NCI-H187 (cell line): ENCODE results near the gene CBX6.
"Not testable (repeated sequence)": the region's sequence is repeated elsewhere in the genome, so short reads cannot be mapped to it uniquely, and the experiment has no call there.

ENCODE experiments used
- DNase-seq, 2 experiments: peaks; one replicate each; lab custom pipeline; 2025; lab: John Stamatoyannopoulos, UW

The CBX6 gene

DNA sequence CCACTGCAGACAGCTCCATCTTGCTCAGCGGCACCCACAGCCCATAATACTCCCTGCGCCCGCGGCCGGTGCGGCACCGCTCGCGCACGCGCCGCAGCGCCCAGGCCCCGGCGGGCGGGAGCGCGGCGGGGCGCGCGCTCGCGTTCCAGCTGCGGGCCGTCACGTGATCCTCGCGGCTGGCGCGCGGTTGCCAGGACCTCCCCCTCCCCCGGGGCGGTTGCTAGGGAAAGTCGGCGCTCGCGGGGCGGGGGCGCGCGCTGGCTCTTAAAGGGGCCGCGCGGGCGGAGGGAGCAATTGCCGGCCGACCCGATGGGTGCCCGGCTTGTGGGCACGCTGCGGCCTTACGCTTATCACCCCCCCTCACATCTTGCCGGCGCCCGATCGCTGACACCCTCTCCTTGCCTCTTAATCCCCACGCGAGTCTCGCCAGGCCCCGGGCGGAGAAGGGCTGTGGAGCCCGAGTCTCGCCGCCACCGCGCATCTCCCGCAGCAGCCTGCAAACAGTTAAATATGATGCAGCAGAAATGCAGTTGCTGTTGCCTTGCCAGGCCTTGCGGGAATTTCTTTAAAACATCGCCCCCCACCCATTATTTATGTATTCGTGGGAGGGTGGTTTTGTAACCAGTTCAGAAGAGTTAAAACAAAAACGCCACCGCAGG, at the start of gene CBX6:
CBX6 (minus strand) TSS at position 45 of the 659 bp plus-strand sequence; CDS start at position 19, 26 bp downstream.
- DNase-seq, result peak; percentile 71 to 81

DNA sequence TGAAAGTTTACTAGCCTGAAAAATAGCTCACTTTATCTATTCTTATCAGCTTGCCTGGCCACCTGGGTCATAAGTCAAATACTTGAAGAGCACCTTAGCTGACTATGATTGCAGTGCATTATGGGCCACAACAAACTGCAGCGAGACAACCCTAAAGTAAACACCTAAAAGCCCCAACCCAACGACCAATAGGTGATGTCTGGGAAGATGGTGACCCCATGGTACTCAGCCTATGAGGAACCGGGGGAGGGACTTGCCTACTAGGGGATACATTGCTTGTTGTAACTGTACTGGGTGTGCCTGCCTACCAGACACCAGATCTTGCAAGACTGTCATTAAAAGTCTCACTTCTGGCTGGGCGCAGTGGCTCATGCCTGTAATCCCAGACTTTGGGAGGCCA, 49.8 kb upstream of the CBX6 start:
- no peak for DNase-seq

DNA sequence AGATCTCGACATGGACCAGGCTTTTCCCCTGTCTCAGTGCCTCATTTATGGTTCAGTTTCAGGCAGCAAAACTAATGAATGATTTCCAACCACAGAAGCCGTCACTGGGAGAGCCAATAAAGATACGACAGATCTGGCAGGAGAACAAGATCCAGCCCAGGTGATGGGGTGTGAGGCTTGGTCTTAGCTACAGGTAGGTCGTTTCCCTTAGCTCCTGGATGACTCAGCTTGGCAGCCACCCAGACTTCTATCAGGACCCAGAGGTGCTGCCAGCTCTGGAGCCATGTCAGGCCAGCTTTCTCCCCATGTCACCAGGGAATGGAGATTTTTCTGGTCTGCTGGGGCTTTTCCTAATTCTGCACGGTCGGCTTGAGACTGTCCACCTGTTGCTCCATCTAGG, 49.1 kb upstream of the CBX6 start:
- no peak for DNase-seq

DNA sequence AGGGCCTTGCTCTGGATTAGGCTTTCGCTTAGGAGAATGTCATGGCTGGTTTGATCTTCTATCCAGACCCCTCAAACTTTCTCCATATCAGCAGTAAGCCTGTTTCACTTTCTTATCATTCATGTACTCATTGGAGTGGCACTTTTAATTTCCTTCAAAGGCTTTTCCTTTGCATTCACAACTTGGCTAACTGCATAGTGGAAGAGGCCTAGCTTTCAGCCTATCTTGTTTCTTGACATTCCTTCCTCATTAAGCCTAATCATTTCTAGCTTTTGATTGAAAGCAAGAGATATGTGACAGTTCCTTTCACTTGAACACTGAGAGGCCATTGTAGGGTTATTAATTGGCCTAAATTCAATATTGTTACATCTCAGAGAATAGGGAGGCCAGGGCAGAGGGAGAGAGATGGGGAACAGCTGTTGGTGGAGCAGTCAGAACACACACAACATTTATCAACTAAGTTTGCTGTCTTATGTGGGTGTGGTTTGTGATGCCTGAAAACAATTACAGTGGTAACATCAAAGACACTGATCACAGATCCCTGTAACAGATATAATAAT, 47.7 kb upstream of the CBX6 start:
- DNase-seq, result no peak

DNA sequence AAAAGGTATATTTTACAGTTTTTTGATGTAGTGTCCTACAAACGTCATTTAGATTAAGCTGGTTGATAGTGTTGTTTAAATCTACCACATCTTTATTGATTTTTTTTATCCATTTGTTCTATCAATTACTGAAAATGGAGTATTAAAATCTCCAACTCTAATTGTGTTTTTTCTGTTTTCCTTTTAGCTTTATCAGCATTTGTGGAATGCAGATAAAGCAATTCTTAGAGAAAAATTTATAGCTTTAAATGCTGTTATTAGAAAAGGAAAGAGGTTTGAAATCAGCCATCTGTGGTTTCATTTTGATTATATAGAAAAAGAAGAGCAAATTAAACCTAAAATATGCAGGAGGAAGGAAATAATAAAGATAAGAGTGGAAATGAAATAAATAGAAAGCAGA, 39.4 kb upstream of the CBX6 start:
- no peak for DNase-seq

DNA sequence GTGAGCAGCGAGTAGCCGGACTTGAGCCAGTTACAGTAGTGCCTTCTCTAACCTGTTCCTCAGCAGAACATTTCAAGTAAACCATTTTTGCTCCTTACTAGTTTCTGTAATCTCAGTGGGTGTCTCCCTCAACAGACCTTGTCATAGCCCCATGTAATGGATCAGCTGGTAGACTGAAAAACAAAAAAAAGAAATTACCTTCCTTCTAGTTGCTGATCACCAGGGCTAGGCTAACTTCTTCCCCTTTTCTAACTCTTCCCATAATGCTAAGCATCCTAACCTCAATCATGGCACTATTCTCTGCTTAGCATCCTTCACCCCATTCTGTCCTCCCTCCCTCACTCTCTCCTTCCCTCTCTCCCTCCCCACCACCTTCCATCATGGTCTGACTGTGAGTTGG, 35.8 kb upstream of the CBX6 start:
- DNase-seq, result no peak

DNA sequence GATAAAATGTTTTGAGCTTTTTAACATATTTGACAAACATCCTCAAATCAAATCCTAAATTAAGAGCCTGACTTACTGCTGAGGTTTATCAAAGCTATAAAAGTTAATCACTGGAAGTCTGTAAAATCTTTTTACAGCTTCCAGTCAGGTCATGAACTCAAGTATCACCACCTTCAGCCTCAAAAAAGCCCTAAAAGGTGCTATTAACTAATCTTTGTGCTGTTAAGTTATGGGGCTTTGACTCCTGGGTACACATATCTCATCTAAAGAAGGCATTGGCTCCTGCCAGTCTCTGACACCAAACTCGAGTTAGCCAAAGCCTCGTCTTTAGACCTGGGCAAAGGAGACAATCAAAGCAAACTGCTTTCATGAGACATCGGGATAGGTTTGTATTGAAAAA, 34.0 kb upstream of the CBX6 start:
- no peak for DNase-seq

DNA sequence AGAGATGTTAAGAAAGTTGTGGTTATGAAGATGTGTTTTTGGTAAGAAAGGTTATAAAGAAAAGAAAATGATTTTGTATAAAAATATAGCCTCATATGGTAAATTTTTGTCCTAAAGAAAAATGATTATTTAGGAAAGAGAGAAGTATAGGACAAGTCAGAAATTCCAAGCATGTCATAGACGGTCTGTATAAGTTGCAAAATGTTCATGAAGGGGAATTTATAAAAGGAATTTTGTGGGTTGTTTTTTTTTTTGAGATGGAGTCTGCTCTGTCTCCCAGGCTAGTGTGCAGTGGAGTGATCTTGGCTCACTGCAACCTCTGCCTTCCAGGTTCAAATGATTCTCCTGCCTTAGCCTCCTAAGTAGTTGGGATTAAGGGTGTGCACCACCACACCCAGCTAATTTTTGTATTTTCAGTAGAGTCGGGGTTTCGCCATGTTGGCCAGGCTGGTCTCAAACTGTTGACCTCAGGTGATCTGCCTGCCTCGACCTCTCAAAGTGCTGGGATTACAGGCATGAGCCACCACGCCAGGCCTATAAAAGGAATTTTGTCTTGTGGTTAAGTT, 32.1 kb upstream of the CBX6 start:
- not testable (repeated sequence) for DNase-seq

DNA sequence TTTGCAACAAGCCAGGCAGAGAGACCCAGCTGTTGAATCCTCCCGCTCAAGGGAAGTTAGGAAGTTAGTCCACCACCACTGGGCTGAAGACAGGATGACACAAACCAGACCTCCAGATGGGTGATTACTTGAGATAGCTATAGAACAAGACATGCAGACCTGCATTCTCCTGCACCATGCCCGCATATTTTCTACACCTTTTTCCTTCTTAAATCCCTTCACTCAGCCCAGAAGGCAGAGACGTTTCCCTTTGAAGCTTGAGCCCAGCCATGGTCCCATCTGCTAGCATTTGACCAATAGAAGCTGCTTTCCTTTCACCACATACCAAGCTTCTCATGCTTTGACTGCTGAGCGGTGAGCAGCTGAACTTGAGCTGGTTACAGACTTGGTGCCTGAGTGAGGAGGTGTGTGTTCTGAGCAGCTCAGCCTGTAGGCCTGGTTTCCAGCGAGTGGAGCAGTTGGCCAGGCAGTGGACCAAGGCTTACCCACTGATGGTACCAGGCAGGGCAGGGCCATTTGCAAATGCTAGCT, 29.2 kb upstream of the CBX6 start:
- DNase-seq, result no peak

DNA sequence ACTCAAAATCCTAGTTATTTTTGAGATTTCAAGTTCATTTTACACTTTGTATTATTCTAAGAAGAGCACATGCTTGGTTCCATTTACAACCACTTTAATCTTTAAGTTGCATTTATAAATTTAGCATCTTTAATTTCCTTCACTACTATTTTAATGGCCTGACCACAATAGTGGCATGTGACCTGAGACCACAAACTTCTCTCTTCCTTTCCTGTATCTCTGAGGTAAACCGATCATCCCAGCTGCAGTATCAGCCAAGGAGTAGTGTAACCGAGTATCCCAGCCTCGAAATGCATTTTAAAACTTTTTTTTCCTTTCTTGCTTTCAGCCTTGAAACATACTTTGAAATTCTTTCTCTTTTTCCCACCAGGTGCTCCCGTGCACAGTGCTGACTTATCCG, 28.7 kb upstream of the CBX6 start:
- no peak for DNase-seq

DNA sequence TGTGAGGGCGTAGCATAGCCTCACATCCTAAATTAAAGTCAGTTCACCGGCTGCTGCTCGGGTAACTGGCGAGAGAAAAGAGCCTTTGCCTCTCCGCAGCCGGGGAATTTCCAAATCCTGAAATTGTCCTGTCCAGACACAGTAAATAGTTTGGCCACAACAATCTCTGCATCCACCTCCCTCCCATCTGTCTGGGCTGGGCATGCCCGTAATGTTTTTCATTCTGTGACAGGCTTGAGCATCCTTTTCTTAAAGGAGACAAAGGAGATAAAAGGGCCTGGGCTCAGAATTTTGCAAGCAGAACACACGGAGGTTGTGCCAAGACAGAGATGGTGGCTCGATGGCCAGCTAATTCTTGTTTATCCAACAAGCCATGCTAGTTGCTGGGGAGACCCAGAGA, 19.2 kb upstream of the CBX6 start:
- no peak for DNase-seq

DNA sequence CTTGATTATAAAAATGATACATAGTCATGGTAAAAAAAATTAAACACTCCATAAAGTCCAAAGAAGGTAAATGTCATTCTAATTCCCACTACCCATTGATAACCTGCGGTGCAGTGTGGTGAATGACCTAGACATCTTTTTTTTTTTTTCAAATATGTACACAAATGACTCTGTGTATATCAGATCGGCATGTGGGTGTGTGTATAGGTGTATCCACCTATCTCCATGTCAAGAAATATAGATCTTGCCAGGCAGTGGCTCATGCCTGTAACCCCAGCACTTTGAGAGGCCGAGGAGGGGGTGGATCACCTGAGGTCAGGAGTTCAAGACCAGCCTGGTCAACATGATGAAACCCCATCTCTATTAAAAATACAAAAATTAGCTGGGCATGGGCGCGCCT, 18.4 kb upstream of the CBX6 start:
- DNase-seq, result no peak

DNA sequence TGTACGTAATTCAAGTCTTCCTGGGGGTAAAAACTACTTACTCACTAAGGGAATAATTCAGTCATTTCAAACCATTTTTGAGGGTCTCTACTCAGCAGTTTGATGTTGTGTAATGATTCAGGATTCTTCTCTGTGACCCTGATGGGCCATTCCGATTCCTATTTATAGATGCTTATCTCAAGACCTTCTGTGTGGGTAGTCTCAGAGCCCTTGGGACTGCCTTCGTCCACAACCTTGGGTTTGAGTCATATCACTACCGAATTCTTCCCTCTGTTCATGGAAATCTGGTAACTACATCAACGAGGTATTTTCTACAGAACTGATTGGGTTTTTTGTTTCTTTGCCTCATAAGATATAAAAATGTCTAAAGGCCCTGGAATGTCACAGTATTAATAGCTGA, 14.3 kb upstream of the CBX6 start:
- no peak for DNase-seq

DNA sequence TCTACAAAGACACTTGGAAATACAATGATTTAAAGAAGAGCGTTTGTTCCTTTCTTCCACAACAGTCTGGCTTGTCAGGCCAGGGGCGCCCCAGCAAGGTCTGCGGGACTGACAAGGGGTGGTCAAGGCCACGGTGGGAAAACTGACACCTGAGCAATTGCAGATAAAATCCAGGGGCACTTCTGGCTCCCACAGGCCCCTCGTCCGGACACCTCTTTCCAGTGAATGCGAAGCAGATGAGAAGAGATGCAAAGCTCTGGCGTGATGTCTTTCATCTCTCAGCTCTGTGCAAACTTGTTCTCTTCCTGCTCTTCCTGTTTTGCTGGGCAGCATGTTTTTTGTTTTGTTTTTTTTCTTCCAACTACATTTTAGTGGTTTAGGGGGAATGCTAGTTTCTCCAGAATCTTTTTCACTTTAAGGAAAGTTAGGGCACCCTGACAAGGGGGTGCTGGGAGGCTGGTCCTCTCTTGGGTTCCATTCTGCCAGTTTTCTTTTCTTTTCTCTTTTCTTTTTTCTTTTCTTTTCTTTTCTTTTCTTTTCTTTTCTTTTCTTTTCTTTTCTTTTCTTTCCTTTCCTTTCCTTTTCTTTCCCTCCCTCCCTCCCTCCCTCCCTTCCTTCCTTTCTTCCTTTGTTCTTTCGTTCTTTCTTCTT, 11.1 kb upstream of the CBX6 start:
- no peak for DNase-seq

DNA sequence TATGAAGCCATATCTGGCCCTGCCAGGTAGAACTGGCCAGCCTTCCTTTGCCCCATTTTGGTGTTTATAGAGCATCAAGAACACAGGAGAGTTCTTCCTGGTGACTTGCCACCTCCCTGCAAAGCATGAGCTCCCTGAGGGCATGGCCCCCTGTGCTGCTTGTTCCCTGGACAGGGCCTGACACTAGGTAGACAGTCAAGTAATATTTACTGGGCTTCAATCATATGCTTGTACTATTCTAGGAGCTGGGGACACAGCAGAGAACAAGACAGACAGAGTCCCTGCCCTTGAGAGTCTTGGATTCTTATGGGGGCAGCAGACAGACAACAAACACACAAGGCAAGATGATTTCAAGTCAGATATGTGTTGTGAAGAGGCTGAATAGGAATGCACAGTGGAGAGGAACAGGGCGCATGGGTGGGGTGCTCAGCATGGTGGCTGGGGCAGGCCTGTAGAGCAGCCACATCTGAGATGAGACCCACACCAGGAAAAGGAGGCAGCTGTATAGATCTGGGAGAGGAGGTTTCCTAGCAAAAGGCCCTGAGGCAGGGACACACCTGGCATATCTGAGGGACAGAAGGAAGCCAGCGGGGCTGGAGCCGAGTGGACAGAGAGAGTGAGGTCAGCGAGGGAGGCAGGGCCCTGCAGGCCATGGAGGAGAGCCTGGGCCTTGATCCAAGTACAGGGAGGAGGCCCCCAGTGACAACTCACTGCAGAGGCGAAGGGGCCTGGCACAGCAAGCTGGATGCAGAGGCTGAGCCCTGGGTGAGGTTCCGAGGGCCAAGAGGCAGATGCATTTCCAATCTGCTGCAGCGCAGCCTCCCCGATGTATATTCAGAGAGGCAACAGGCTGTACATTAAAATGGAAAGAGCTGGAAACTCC, 10.2 kb upstream of the CBX6 start:
- DNase-seq, result no peak

DNA sequence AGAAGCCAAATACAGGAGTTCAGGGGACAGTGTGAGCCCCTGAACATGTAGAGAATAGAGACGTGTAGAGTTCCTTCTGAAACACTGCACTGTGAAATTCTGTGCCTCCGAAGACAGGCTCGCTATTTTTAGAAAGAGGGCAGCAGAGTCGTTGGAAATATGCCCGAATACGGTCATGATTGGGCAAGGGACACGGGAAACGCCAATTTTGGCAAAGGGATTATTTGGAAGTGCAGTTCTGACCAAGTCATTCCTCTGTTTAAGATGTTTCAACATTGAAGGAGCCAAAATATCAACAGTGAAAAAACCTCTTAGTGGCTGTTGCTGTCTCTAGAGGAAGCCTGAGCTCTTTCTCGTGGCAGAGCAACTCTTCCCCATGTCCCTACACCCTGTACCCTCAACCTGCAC, 9.5 kb upstream of the CBX6 start:
- no peak for DNase-seq

DNA sequence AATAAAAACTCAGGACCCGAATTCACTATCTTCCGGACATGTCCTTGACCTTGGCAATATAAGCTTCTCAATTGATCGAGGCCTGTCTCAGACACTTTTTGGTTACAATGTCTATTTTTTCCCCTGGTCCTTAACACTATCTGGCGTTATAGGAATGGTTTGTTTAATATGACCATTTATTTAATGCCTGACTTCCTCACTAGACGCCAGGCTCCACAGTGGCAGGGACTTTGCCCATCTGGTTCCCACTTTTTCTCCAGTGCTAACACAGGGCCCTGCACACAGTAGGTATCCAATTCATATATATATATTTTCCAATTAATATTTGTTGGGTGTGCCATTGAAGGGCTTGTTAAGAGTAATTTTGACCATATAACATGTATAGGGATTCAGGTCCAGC, 7.9 kb upstream of the CBX6 start:
- no peak for DNase-seq

DNA sequence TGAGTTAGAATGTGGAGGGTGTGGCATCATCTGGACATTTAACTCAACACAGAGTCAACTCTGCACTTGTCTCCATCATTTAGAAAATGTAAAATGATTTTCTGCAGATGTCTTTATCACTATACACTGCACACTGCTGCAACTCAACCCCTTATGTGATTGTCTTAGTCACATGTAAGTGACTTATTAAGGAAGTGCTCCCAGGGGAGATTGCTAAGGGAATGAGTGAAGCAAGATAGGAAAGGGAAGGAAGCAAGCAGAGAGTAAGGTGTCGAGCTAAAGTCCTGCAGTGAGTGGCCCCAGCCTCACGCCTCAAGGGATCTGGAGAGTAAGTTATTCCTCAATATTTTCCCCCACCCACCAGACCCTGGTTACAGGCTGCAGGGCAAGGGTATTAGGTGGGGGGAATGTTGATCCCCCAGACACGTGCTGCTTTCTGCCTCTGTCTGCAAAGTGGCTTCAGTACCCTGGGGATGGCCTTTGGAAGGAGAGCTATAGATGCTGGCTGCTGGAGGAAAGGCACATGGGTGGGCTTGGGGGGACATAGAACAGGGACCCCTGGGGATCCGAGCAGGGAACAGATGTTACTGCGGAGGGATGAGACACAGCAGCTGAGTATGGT, 7.2 kb upstream of the CBX6 start:
- no peak for DNase-seq

DNA sequence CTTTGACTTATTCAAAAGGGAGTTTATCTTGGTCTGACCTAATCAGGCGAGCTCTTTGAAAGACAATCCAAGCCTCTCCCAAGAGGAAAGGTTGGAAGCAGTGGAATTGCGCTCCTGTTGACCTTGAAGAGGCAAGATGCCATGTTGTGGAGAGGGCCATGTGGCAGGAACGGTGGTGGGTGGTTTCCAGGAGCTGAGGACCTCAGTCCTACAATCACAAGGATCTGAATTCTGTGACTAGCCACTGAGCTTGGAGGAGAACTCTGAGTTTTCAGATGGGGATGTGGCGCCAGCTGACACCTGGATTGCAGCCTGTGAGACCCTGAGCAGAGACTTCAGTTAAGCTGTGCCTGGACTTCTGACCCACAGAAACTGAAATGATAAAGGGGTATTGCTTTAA, 6.0 kb upstream of the CBX6 start:
- no peak for DNase-seq

DNA sequence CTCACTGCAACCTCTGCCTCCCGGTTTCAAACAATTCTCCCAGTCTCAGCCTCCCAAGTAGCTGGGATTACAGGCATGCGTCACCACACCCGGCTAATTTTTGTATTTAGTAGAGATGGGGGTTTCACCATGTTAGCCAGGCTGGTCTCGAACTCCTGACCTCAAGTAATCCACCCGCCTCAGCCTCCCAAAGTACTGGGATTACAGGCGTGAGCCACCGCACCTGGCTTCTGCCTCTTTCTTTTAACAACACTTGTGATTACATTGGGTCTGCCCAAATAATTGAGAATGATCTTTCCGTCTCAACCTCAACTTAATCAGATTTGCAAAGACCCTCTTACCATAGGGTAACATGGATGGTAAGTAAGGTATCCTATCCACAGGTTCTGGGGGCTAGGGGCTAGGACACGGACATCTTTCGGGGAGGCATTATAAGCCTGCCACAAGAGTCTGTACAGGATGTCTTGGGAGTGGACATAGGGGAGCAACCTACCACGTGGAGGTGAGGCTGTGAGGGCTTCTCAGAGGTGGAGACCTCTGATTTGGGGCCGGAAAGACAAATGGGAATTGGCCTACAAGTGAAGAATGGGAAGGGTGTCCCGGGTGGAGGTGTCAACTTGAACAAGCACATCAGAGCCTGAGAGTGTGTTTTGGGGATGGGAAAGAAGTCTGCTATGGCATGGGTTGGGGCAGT, 2.7 kb upstream of the CBX6 start:
- DNase-seq, result no peak
